IMR-90 (cell line): ENCODE data around the gene FGGY. TPM values are rescaled to one million over a fixed set of nuclear protein-coding genes. Genes with fewer than 3 reads are reported as not detected.

Source experiments
- ATAC-seq: fragments of 200-7000 bp; cut with Tn5 transposase; 2 replicates; pipeline ENCODE4 v1.9.1; 2020; ENCODE audit warnings: low read depth, mild to moderate bottlenecking, moderate library complexity
- BruUV-seq: library from RNA; stranded (reverse); fragments of 400-500 nt; replicated peaks from 2 replicates; lab custom pipeline; 2021; lab: Mats Ljungman, UMichigan
- CTCF ChIA-PET: fragments of 300-600 bp; formaldehyde crosslinking; extraction: SDS; loops from one replicate; lab custom pipeline; 2021; ENCODE audit warnings: antibody characterized with exemption; lab: Yijun Ruan, JAX
- POLR2A ChIA-PET: fragments of 300-600 bp; sonication (Branson Sonifier 250); formaldehyde crosslinking; loops from one replicate; lab custom pipeline; 2022; ENCODE audit warnings: antibody characterized with exemption; ENCODE audit not compliant: unreplicated experiment; lab: Charles Lee
- DNase-seq: peaks from one replicate; pipeline ENCODE4 v3.0.0; 2013
- H2AFZ ChIP-seq: replicated peaks from 2 replicates; pipeline ENCODE3; 2013; ENCODE audit warnings: low read length, mild to moderate bottlenecking; ENCODE audit not compliant: poor library complexity
- H2AK5ac ChIP-seq: 2 replicates; pipeline ENCODE4 v1.6.1; 2013; ENCODE audit warnings: low read depth, low read length, inconsistent platforms
- H2AK9ac ChIP-seq: replicated peaks from 2 replicates; pipeline ENCODE3; 2013; ENCODE audit warnings: mild to moderate bottlenecking, low read depth, low read length, moderate library complexity; ENCODE audit not compliant: poor library complexity
- H2BK120ac ChIP-seq: 2 replicates; pipeline ENCODE4 v1.6.1; 2013; ENCODE audit warnings: low read depth, low read length, inconsistent platforms
- H2BK15ac ChIP-seq: 3 replicates; pipeline ENCODE4 v1.6.1; 2013; ENCODE audit warnings: low read depth, low read length, inconsistent platforms
- H2BK20ac ChIP-seq: 2 replicates; pipeline ENCODE4 v1.6.1; 2013; ENCODE audit warnings: low read depth, mild to moderate bottlenecking, inconsistent platforms, low read length, moderate library complexity
- H2BK5ac ChIP-seq: 2 replicates; pipeline ENCODE4 v1.6.1; 2013; ENCODE audit warnings: mild to moderate bottlenecking, low read depth, low read length, inconsistent platforms; ENCODE audit not compliant: poor library complexity, severe bottlenecking
- H3K14ac ChIP-seq: replicated peaks from 2 replicates; pipeline ENCODE4 v1.6.1; 2013; ENCODE audit warnings: low read depth, low read length, inconsistent platforms
- H3K18ac ChIP-seq: 2 replicates; pipeline ENCODE4 v1.6.1; 2013; ENCODE audit warnings: low read depth, low read length, control low read depth
- H3K23ac ChIP-seq: 2 replicates; pipeline ENCODE4 v1.6.1; 2013; ENCODE audit warnings: low read depth, low read length, inconsistent platforms
- H3K27ac ChIP-seq: 2 replicates; pipeline ENCODE4 v1.5.1; 2013; ENCODE audit warnings: mild to moderate bottlenecking, control low read depth, low read length; ENCODE audit not compliant: insufficient read depth
- H3K27me3 ChIP-seq: 2 replicates; pipeline ENCODE4 v1.6.1; 2013; ENCODE audit warnings: low read length; ENCODE audit not compliant: control insufficient read depth, insufficient read depth
- H3K36me3 ChIP-seq: 2 replicates; pipeline ENCODE4 v1.6.1; 2013; ENCODE audit warnings: low read length, mixed read lengths; ENCODE audit not compliant: control insufficient read depth, insufficient read depth
- H3K4ac ChIP-seq: 2 replicates; pipeline ENCODE4 v1.6.1; 2013; ENCODE audit warnings: low read depth, low read length, inconsistent platforms
- H3K4me1 ChIP-seq: 2 replicates; pipeline ENCODE4 v1.6.1; 2013; ENCODE audit warnings: low read length, mixed read lengths; ENCODE audit not compliant: control insufficient read depth, insufficient read depth
- H3K4me2 ChIP-seq: 2 replicates; pipeline ENCODE4 v1.6.1; 2013; ENCODE audit warnings: low read depth, mild to moderate bottlenecking, control low read depth, low read length, moderate library complexity
- H3K4me3 ChIP-seq: 2 replicates; pipeline ENCODE4 v1.5.1; 2013; ENCODE audit warnings: low read depth, mild to moderate bottlenecking, control low read depth, low read length, moderate library complexity; ENCODE audit not compliant: insufficient read depth
- H3K56ac ChIP-seq: 2 replicates; pipeline ENCODE4 v1.6.1; 2013; ENCODE audit warnings: low read length, inconsistent platforms; ENCODE audit not compliant: insufficient read depth; ENCODE audit errors: extremely low read depth
- H3K79me1 ChIP-seq, 2 experiments: 2 replicates each; pipeline ENCODE4 v1.6.1; 2013; ENCODE audit warnings: low read length in 2 of 2, inconsistent platforms in 1 of 2, low read depth in 1 of 2
- H3K9ac ChIP-seq: 2 replicates; pipeline ENCODE4 v1.6.1; 2013; ENCODE audit warnings: low read depth, low read length, control low read depth
- H3K9me1 ChIP-seq: 2 replicates; pipeline ENCODE4 v1.6.1; 2013; ENCODE audit warnings: low read length, inconsistent platforms; ENCODE audit not compliant: insufficient read depth
- H3K9me3 ChIP-seq: 2 replicates; pipeline ENCODE4 v1.6.1; 2013; ENCODE audit warnings: low read length; ENCODE audit not compliant: control insufficient read depth, insufficient read depth
- H4K20me1 ChIP-seq: 2 replicates; pipeline ENCODE4 v1.6.1; 2013; ENCODE audit warnings: low read length, inconsistent platforms; ENCODE audit not compliant: insufficient read depth
- H4K5ac ChIP-seq: 2 replicates; pipeline ENCODE4 v1.6.1; 2013; ENCODE audit warnings: mild to moderate bottlenecking, low read depth, low read length, control low read depth
- H4K8ac ChIP-seq, 2 experiments: 2 replicates each; pipeline ENCODE4 v1.6.1; 2013; ENCODE audit warnings: low read depth in 2 of 2, low read length in 2 of 2, control low read depth in 1 of 2, inconsistent platforms in 1 of 2
- H4K91ac ChIP-seq: 2 replicates; pipeline ENCODE4 v1.6.1; 2013; ENCODE audit warnings: low read depth, low read length, inconsistent platforms; ENCODE audit not compliant: insufficient read depth
- BHLHE40 ChIP-seq: fragments of 150-350 bp; IDR thresholded peaks from 2 replicates; pipeline ENCODE4 v1.6.1; 2016; ENCODE audit warnings: mild to moderate bottlenecking, low read depth, low read length
- CEBPB ChIP-seq: IDR thresholded peaks from 2 replicates; pipeline ENCODE4 v1.6.1; 2012; ENCODE audit warnings: low read depth, low read length, improper control_type of control experiment
- CHD1 ChIP-seq: IDR thresholded peaks from 2 replicates; pipeline ENCODE4 v1.6.1; 2012; ENCODE audit warnings: low read depth, low read length, improper control_type of control experiment
- FOS ChIP-seq: fragments of 150-350 bp; IDR thresholded peaks from 2 replicates; pipeline ENCODE4 v1.6.1; 2016; ENCODE audit warnings: low read depth, low read length
- MAZ ChIP-seq: IDR thresholded peaks from 2 replicates; pipeline ENCODE4 v1.6.1; 2012; ENCODE audit warnings: low read depth, mild to moderate bottlenecking, low read length, improper control_type of control experiment, moderate library complexity, borderline replicate concordance
- MXI1 ChIP-seq: IDR thresholded peaks from 2 replicates; pipeline ENCODE4 v1.6.1; 2012; ENCODE audit warnings: low read depth, mild to moderate bottlenecking, low read length, moderate library complexity, borderline replicate concordance
- NFE2L2 ChIP-seq: fragments of 150-350 bp; IDR thresholded peaks from 2 replicates; pipeline ENCODE4 v1.6.1; 2016; ENCODE audit warnings: low read depth, mild to moderate bottlenecking, low read length
- POLR2A ChIP-seq: IDR thresholded peaks from 2 replicates; pipeline ENCODE4 v1.6.1; 2012; ENCODE audit warnings: mild to moderate bottlenecking, low read depth, low read length
- RAD21 ChIP-seq: IDR thresholded peaks from 2 replicates; pipeline ENCODE4 v1.6.1; 2012; ENCODE audit warnings: low read length, improper control_type of control experiment
- RCOR1 ChIP-seq: IDR thresholded peaks from 2 replicates; pipeline ENCODE4 v1.6.1; 2012; ENCODE audit warnings: mild to moderate bottlenecking, low read length, improper control_type of control experiment; ENCODE audit not compliant: insufficient replicate concordance
- RFX5 ChIP-seq: IDR thresholded peaks from 2 replicates; pipeline ENCODE4 v1.8.0; 2012; ENCODE audit warnings: low read depth, mild to moderate bottlenecking, low read length, moderate library complexity
- SMC3 ChIP-seq: fragments of 150-350 bp; IDR thresholded peaks from 2 replicates; pipeline ENCODE4 v1.6.1; 2016; ENCODE audit warnings: low read depth, mild to moderate bottlenecking, antibody characterized with exemption, low read length, moderate library complexity
- WGBS, 2 experiments: methylation state at CpG; one replicate each; pipeline versions ENCODE4 v1.1.5 to v1.1.7; 2013; ENCODE audit warnings: missing lambda C conversion rate in 2 of 2; ENCODE audit not compliant: insufficient read length in 1 of 2; ENCODE audit errors: extremely low coverage in 2 of 2; 5-methylcytosine and 5-hydroxymethylcytosine counted together
- dilution Hi-C: fragments of 300-500 bp; cut with HindIII; formaldehyde crosslinking; loops from one replicate; pipeline ENCODE4 v1.14.3; 2018; ENCODE audit warnings: low sequenced_read_pairs; ENCODE audit not compliant: unreplicated experiment
- in situ Hi-C: fragments of 300-500 bp; cut with MboI; formaldehyde crosslinking; loops from 3 replicates; pipeline ENCODE4 v1.14.3; 2019; ENCODE audit warnings: low sequenced_read_pairs, inconsistent platforms, mixed read lengths
- intact Hi-C: fragments of 100-400 bp; cut with micrococcal nuclease; formaldehyde crosslinking; loops from 2 replicates; pipeline ENCODE4 v1.10.0; 2022
- polyA plus RNA-seq, 3 experiments: library from polyadenylated mRNA; depleted of rRNA; stranded (reverse); fragments of >200 nt; gene quantifications; 2 replicates each; pipeline ENCODE4 v1.2.3, GENCODE V29; 2012; ENCODE audit warnings: low replicate concordance in 1 of 3
- total RNA-seq: library from RNA; depleted of rRNA; stranded (reverse); fragments of >200 nt; gene quantifications from 2 replicates; pipeline ENCODE4 v1.2.3, GENCODE V29; 2012
- TF ChIP-seq, protein P1 (sequence below): conservative IDR thresholded peaks from 2 replicates; pipeline ENCODE4 v1.5.1; 2012; ENCODE audit warnings: mild to moderate bottlenecking, low read depth, low read length, improper control_type of control experiment
- TF ChIP-seq, protein P2 (sequence below): fragments of 150-350 bp; IDR thresholded peaks from 2 replicates; pipeline ENCODE4 v1.6.1; 2017; ENCODE audit warnings: mild to moderate bottlenecking, antibody characterized with exemption, low read length, low read depth
- TF ChIP-seq, protein P3 (sequence below): fragments of 150-350 bp; IDR thresholded peaks from 2 replicates; pipeline ENCODE4 v1.6.1; 2016; ENCODE audit warnings: low read depth, mild to moderate bottlenecking, low read length, moderate library complexity, borderline replicate concordance

The FGGY gene
- total and polyA plus RNA-seq, 2 of the 4 experiments (the other 2 are of a cell fraction): 5.6 to 14.0 TPM

DNA sequence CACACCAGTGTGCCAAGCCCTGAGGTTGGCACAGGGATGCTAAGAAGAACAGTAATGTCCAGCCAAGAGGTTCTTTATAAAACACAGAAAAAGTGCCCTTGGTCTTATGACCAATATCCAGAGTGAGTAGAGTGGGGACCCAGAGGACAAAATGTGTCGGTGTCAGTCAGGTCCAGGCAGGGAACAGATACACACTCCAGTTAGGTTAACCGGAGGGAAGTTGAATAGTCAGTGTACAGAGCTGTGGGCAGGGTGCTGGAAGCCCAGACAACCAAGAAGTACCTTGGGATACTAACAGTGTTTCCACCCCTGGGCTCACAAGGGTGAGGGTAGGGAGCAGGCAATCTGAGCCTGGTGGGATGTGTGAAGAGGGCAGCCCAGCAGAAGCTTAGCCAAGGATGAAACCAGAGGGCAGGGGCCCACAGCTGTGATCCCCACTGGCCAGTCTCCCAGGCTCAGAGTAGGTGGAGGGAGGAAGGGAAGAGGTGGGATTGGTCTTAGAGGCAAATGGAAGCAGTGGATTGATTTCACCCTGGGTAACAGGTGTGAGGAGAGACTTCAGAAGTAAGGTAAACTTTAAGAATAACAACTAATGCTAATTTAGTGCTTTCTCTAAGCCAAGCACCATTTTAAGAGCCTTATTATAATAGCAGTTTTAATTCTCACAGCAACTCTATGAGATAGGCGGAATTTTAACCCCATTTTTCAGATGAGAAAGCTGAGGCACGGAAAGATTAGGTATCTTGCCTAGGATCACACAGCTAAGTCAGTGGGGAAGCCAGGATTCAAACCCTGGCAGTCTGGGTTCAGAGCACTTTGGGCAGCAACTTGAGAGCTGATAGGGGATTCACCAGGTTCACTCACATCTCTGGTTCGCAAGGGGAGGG is 374.4 kb downstream of the FGGY start:
- Histone ChIP-seq H3K27ac (no peak overlapping the region), H4K20me1 (no peaks in the 10 kb centered on the region), H4K5ac (no peak overlapping the region), H3K9me1 (no peaks in the 10 kb centered on the region), H3K56ac (no peak overlapping the region), H3K18ac (no peak overlapping the region), H3K23ac (no peak overlapping the region), H2AFZ (no peak overlapping the region), H2AK5ac (no peak overlapping the region), H3K14ac (no peak overlapping the region), H3K4me2 (no peak overlapping the region), H3K4me3 (no peak overlapping the region), H3K27me3 (no peaks in the 10 kb centered on the region), H2BK5ac (no peak overlapping the region), H3K4ac (no peak overlapping the region; the same call in 1 of the 2 replicates), H3K36me3 (no peaks in the 10 kb centered on the region; the same call in 1 of the 2 replicates), H3K9ac (no peak overlapping the region), H3K9me3 (peaks cover 12% of the 10 kb centered on the region), H2BK20ac (no peak overlapping the region), H2BK15ac (no peak overlapping the region), H4K8ac (no peak overlapping the region), H2AK9ac (no peak overlapping the region), H4K91ac (no peak overlapping the region), H2BK120ac (no peak overlapping the region), H3K79me1 (no peaks in the 10 kb centered on the region), H3K4me1 (peaks cover 4% of the 10 kb centered on the region)
- ATAC-seq: no peak
- dilution Hi-C loops (no loop called here), intact Hi-C loops (no loop called here), in situ Hi-C loops (no loop called here)
- WGBS, 2 experiments: no CpG with 5 or more reads among the region's 5 CpGs
- POLR2A ChIA-PET: no interaction called here
- CTCF ChIA-PET: interaction anchor here (0.5 to 1.0 kb wide), 2 partner anchors 28 to 279 kb away, joined by 3 to 4 read pairs; no protein-coding TSS in a partner anchor
- DNase-seq: no peak
- BruUV-seq: no TSS peak
- TF ChIP-seq CHD1 (no peak), NFE2L2 (no peak), RCOR1 (no peak), BHLHE40 (no peak), CEBPB (no peak), RFX5 (no peak), RAD21 (no peak), MXI1 (no peak), POLR2A (no peak), SMC3 (no peak), FOS (no peak), MAZ (no peak)
- TF ChIP-seq, protein P1, sequence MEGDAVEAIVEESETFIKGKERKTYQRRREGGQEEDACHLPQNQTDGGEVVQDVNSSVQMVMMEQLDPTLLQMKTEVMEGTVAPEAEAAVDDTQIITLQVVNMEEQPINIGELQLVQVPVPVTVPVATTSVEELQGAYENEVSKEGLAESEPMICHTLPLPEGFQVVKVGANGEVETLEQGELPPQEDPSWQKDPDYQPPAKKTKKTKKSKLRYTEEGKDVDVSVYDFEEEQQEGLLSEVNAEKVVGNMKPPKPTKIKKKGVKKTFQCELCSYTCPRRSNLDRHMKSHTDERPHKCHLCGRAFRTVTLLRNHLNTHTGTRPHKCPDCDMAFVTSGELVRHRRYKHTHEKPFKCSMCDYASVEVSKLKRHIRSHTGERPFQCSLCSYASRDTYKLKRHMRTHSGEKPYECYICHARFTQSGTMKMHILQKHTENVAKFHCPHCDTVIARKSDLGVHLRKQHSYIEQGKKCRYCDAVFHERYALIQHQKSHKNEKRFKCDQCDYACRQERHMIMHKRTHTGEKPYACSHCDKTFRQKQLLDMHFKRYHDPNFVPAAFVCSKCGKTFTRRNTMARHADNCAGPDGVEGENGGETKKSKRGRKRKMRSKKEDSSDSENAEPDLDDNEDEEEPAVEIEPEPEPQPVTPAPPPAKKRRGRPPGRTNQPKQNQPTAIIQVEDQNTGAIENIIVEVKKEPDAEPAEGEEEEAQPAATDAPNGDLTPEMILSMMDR: no peak
- TF ChIP-seq, protein P2, sequence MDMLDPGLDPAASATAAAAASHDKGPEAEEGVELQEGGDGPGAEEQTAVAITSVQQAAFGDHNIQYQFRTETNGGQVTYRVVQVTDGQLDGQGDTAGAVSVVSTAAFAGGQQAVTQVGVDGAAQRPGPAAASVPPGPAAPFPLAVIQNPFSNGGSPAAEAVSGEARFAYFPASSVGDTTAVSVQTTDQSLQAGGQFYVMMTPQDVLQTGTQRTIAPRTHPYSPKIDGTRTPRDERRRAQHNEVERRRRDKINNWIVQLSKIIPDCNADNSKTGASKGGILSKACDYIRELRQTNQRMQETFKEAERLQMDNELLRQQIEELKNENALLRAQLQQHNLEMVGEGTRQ: no peak
- TF ChIP-seq, protein P3, sequence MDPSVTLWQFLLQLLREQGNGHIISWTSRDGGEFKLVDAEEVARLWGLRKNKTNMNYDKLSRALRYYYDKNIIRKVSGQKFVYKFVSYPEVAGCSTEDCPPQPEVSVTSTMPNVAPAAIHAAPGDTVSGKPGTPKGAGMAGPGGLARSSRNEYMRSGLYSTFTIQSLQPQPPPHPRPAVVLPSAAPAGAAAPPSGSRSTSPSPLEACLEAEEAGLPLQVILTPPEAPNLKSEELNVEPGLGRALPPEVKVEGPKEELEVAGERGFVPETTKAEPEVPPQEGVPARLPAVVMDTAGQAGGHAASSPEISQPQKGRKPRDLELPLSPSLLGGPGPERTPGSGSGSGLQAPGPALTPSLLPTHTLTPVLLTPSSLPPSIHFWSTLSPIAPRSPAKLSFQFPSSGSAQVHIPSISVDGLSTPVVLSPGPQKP: no peak
